ENCODE data around the gene GPR107. TPM values are rescaled to one million over a fixed set of nuclear protein-coding genes. Genes with fewer than 3 reads are reported as not detected.
"Not testable (repeated sequence)": the region's sequence is repeated elsewhere in the genome, so short reads cannot be mapped to it uniquely, and the experiment has no call there.

Gene GPR107
- total RNA-seq: 10 to 100 TPM; 21.3 to 29.1 (median 22.1) TPM
- 17.1 TPM for total RNA-seq (2013)
- total RNA-seq: 45.0 to 121 (median 62.3) reads per million in 29 experiments

DNA sequence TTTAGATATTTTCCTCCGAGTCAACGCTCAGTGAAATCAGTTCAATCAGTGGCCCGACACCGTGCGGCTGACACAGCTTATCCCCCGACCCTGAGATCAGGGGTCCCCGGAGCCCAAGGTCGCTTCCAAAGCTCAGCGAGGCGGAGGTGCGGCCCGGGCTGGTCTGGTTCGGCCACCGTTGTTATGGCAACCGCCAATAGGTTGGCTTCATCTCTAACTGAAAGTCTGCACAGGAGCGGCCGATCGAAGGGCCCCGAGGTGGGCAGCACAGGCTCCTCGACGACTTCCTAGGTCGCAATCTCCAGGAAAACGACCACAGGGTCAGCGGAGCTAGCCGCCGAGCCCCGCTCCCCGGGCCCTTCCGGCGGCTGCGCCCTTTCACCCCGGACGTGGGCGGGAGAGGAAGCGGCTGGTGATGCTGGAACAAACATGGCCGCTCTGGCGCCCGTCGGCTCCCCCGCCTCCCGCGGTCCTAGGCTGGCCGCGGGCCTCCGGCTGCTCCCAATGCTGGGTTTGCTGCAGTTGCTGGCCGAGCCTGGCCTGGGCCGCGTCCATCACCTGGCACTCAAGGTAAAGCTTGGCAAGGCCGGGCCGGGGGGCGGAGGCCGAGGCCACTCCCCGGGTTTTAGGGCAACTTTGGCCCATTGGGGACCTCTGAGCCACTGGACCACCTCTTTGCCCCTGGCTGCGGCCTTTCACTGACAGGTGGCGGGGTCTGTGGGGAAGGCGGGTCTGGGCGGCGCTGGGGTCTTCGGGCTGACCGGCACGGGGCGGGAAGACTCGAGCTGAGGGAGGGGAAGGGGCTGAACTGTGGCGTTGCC lies at the start of gene GPR107:
Gene GPR107 (plus strand): TSS at position 403 of the 821 bp plus-strand sequence. CDS start 27 bp downstream, at position 430.
- ChIA-PET CTCF (interaction anchor here in 1 of 2 donors (0.5 to 1.1 kb wide), 5 partner anchors 10 to 168 kb away, joined by 3 to 7 read pairs (median 3); no protein-coding TSS in a partner anchor), POLR2A (interaction anchor here (0.9 to 1.1 kb wide), 3 partner anchors 10 to 90 kb away, joined by 4 to 5 read pairs (median 4); partner anchors contain the start of gene FNBP1 (in 1 of the 2))
- Mint-ChIP-seq H3K27ac (peak within 1 kb of the TSS; percentile 89 to 90), H3K4me1 (peaks cover 30 to 39% (median 35%) of the 10 kb centered on the region in 3 donors), H3K4me3 (peak within 1 kb of the TSS; percentile 88 to 92 (median 92)), H3K27me3 (no peaks in the 10 kb centered on the region), H3K36me3 (peaks cover 5% of the 10 kb centered on the region), H3K9me3 (no peaks in the 10 kb centered on the region)
- Histone ChIP-seq H3K27ac (ENCODE audit: low read length) (peak within 1 kb of the TSS; percentile 81), H3K27me3 (replicated peaks in 1 of 2; ENCODE audit: control insufficient read depth in 2 of 2, extremely low read depth in 1 of 2, insufficient read depth in 2 of 2, low read length in 1 of 2) (no peaks in the 10 kb centered on the region), H3K9me3 (no peaks in the 10 kb centered on the region), H3K36me3 (ENCODE audit: control insufficient read depth in 2 of 2, extremely low read depth in 1 of 2, insufficient read depth in 1 of 2, low read length in 1 of 2) (peaks cover under 1 to 5% of the 10 kb centered on the region in 2 donors), H3K4me1 (ENCODE audit: control insufficient read depth in 1 of 2, extremely low read depth in 1 of 2, insufficient read depth in 2 of 2, low read length in 2 of 2) (peaks cover 10 to 36% of the 10 kb centered on the region in 2 experiments), H3K4me3 (ENCODE audit: control insufficient read depth in 1 of 2, extremely low read depth in 1 of 2, low read length in 1 of 2) (peak within 1 kb of the TSS; percentile 86 to 89)
- ATAC-seq (replicated peaks in 1 of 4) (peak; percentile 97 to 99 (median 98)), DNase-seq (peak; percentile 43 to 84 (median 66))
- WGBS (ENCODE audit: insufficient coverage): under 1% methylated on average over 64 of the region's 64 CpGs

GRCh38 chr9:130003943-130004552 lies 49.7 kb upstream of the GPR107 start:
- DNase-seq (no peak), ATAC-seq (replicated peaks in 1 of 4) (no peak)
- Mint-ChIP-seq H3K9me3 (no peaks in the 10 kb centered on the region), H3K4me3 (peak overlapping the region in 1 of 3 donors; percentile 32), H3K27me3 (no peaks in the 10 kb centered on the region), H3K36me3 (peaks cover 10% of the 10 kb centered on the region), H3K4me1 (peaks cover 76 to 82% (median 79%) of the 10 kb centered on the region in 3 donors), H3K27ac (peak overlapping the region in 1 of 2 donors; percentile 75)
- peaks cover 0 to 13% of the 10 kb centered on the region in 2 donors for H3K36me3 ChIP-seq (ENCODE audit: control insufficient read depth in 2 of 2, extremely low read depth in 1 of 2, insufficient read depth in 1 of 2, low read length in 1 of 2)
- no CpG with 5 or more reads among the region's 8 CpGs for WGBS (ENCODE audit: insufficient coverage)
- ChIA-PET POLR2A (interaction anchor here in 1 of 2 donors (0.6 to 0.7 kb wide), 2 partner anchors 30 to 115 kb away, joined by 4 read pairs; no protein-coding TSS in a partner anchor), CTCF (interaction anchor here (0.6 to 0.9 kb wide), 4 partner anchors 24 to 64 kb away, joined by 3 to 4 read pairs (median 3); no protein-coding TSS in a partner anchor)
- H3K4me1 ChIP-seq (ENCODE audit: control insufficient read depth in 1 of 2, extremely low read depth in 1 of 2, insufficient read depth in 2 of 2, low read length in 2 of 2): peaks cover 8 to 75% of the 10 kb centered on the region in 2 experiments
- H3K4me3 ChIP-seq (ENCODE audit: control insufficient read depth in 1 of 2, extremely low read depth in 1 of 2, low read length in 1 of 2): no peak overlapping the region
- no peaks in the 10 kb centered on the region for H3K27me3 ChIP-seq (replicated peaks in 1 of 2; ENCODE audit: control insufficient read depth in 2 of 2, extremely low read depth in 1 of 2, insufficient read depth in 2 of 2, low read length in 1 of 2)
- H3K9me3 ChIP-seq: no peaks in the 10 kb centered on the region
- peak overlapping the region; percentile 52 for H3K27ac ChIP-seq (ENCODE audit: low read length)

GRCh38 chr9:130006952-130007351 lies 46.8 kb upstream of the GPR107 start:
- Mint-ChIP-seq H3K4me3 (peak overlapping the region; percentile 50 to 72 (median 62)), H3K4me1 (peaks cover 82 to 83% (median 83%) of the 10 kb centered on the region in 3 donors), H3K27ac (peak overlapping the region; percentile 86 to 91), H3K36me3 (peaks cover 17% of the 10 kb centered on the region)
- ATAC-seq (replicated peaks in 1 of 4); H3K9me3 ChIP-seq; H3K27me3 ChIP-seq (replicated peaks in 1 of 2; ENCODE audit: control insufficient read depth in 2 of 2, extremely low read depth in 1 of 2, insufficient read depth in 2 of 2, low read length in 1 of 2); H3K27me3 Mint-ChIP-seq; DNase-seq; H3K4me3 ChIP-seq (ENCODE audit: control insufficient read depth in 1 of 2, extremely low read depth in 1 of 2, low read length in 1 of 2); H3K9me3 Mint-ChIP-seq: not testable (repeated sequence)
- Histone ChIP-seq H3K27ac (ENCODE audit: low read length) (peak overlapping the region; percentile 98), H3K4me1 (ENCODE audit: control insufficient read depth in 1 of 2, extremely low read depth in 1 of 2, insufficient read depth in 2 of 2, low read length in 2 of 2) (peaks cover 4 to 77% of the 10 kb centered on the region in 2 experiments), H3K36me3 (ENCODE audit: control insufficient read depth in 2 of 2, extremely low read depth in 1 of 2, insufficient read depth in 1 of 2, low read length in 1 of 2) (peaks cover 0 to 13% of the 10 kb centered on the region in 2 donors)
- ChIA-PET POLR2A (interaction anchor here in 1 of 2 donors (0.6 to 1.3 kb wide), 5 partner anchors 22 to 1139 kb away, joined by 3 to 10 read pairs (median 5); no protein-coding TSS in a partner anchor), CTCF (interaction anchor here in 1 of 2 donors (0.7 kb wide), 1 partner anchor 1662 kb away, joined by 3 read pairs; no protein-coding TSS in a partner anchor)
- no CpG with 5 or more reads among the region's 6 CpGs for WGBS (ENCODE audit: insufficient coverage)

DNA sequence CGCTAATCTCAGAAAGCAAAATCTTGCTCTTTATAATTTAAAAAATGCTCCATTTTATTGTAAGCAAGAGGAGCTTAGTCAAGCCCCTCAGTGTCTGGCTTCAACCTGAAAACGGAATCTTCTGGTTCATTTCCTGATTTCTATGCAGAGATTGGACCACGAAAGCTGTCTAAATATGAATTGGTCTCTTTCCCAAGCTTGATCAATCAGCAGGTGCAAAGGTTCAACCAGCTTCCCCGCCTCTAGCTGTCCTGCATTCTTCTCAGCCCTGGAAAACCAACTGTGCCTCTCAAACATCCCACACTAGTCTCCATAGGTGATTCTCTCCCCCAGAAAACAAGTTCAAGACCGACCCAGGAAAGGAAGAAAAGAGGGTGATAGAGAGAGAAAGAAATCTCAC lies 45.2 kb upstream of the GPR107 start:
- WGBS (ENCODE audit: insufficient coverage): 35% methylated on average over 3 of the region's 5 CpGs
- POLR2A ChIA-PET: interaction anchor here (0.5 to 1.3 kb wide), 8 partner anchors 8 to 122 kb away, joined by 3 to 11 read pairs (median 4); no protein-coding TSS in a partner anchor
- H3K36me3 ChIP-seq (ENCODE audit: control insufficient read depth in 2 of 2, extremely low read depth in 1 of 2, insufficient read depth in 1 of 2, low read length in 1 of 2): peaks cover 0 to 3% of the 10 kb centered on the region in 2 donors

DNA sequence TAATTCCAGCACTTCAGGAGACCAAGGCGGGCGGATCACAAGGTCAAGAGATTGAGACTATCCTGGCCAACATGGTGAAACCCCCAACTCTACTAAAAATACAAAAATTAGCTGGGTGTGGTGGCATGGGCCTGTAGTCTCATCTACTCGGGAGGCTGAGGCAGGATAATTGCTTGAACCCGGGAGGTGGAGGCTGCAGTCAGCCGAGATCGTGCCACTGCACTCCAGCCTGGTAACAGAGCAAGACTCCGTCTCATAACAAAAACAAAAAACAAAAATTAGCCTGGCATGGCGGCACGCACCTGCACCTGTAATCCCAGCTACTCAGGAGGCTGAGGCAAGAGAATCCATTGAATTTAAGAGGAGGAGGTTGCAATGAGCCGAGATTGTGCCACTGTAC lies 44.2 kb upstream of the GPR107 start:
- H3K27me3 Mint-ChIP-seq; ATAC-seq (replicated peaks in 1 of 4); H3K36me3 ChIP-seq (ENCODE audit: control insufficient read depth in 2 of 2, extremely low read depth in 1 of 2, insufficient read depth in 1 of 2, low read length in 1 of 2); H3K27me3 ChIP-seq (replicated peaks in 1 of 2; ENCODE audit: control insufficient read depth in 2 of 2, extremely low read depth in 1 of 2, insufficient read depth in 2 of 2, low read length in 1 of 2); DNase-seq; H3K9me3 Mint-ChIP-seq; H3K9me3 ChIP-seq; H3K4me3 ChIP-seq (ENCODE audit: control insufficient read depth in 1 of 2, extremely low read depth in 1 of 2, low read length in 1 of 2): not testable (repeated sequence)
- peaks cover 81 to 86% (median 81%) of the 10 kb centered on the region in 3 donors for H3K4me1 Mint-ChIP-seq
- peaks cover 12% of the 10 kb centered on the region for H3K36me3 Mint-ChIP-seq
- peak overlapping the region; percentile 98 for H3K27ac ChIP-seq (ENCODE audit: low read length)
- H3K4me1 ChIP-seq (ENCODE audit: control insufficient read depth in 1 of 2, extremely low read depth in 1 of 2, insufficient read depth in 2 of 2, low read length in 2 of 2): peaks cover 8 to 62% of the 10 kb centered on the region in 2 experiments
- peak overlapping the region in 1 of 3 donors; percentile 35 for H3K4me3 Mint-ChIP-seq
- H3K27ac Mint-ChIP-seq: peak overlapping the region; percentile 86 to 91
- 100% methylated on average over 1 of the region's 10 CpGs for WGBS (ENCODE audit: insufficient coverage)
- CTCF ChIA-PET: interaction anchor here in 1 of 2 donors (0.6 to 1.6 kb wide), 4 partner anchors 22 to 36 kb away, joined by 3 to 9 read pairs (median 6); no protein-coding TSS in a partner anchor
- POLR2A ChIA-PET: interaction anchor here in 1 of 2 donors (1.2 to 1.3 kb wide), 2 partner anchors 9 to 47 kb away, joined by 5 read pairs; no protein-coding TSS in a partner anchor

More for the DNA sequence above, 45.2 kb upstream of the GPR107 start:
- Mint-ChIP-seq H3K4me3 (peak overlapping the region; percentile 6 to 35 (median 25)), H3K4me1 (peaks cover 83 to 85% (median 84%) of the 10 kb centered on the region in 3 donors), H3K36me3 (peaks cover 10% of the 10 kb centered on the region), H3K27me3 (no peaks in the 10 kb centered on the region), H3K27ac (peak overlapping the region; percentile 86 to 91), H3K9me3 (peaks cover 0 to 3% (median 0%) of the 10 kb centered on the region in 3 donors)
- ATAC-seq (replicated peaks in 1 of 4): no peak
- peaks cover 7 to 69% of the 10 kb centered on the region in 2 experiments for H3K4me1 ChIP-seq (ENCODE audit: control insufficient read depth in 1 of 2, extremely low read depth in 1 of 2, insufficient read depth in 2 of 2, low read length in 2 of 2)
- DNase-seq: no peak
- no peaks in the 10 kb centered on the region for H3K27me3 ChIP-seq (replicated peaks in 1 of 2; ENCODE audit: control insufficient read depth in 2 of 2, extremely low read depth in 1 of 2, insufficient read depth in 2 of 2, low read length in 1 of 2)
- CTCF ChIA-PET: interaction anchor here in 1 of 2 donors (0.5 to 1.8 kb wide), 2 partner anchors 44 to 64 kb away, joined by 3 to 7 read pairs; no protein-coding TSS in a partner anchor
- H3K9me3 ChIP-seq: no peaks in the 10 kb centered on the region
- no peak overlapping the region for H3K4me3 ChIP-seq (ENCODE audit: control insufficient read depth in 1 of 2, extremely low read depth in 1 of 2, low read length in 1 of 2)
- peak overlapping the region; percentile 98 for H3K27ac ChIP-seq (ENCODE audit: low read length)
